Activated naive CD8-positive, alpha-beta T cell treated with anti-CD3 and anti-CD28 coated beads, Interleukin-2, amount 50 U/mL, for 24 hours (primary cell): ENCODE measurements around the gene KCNS1.
"Not testable (repeated sequence)": the region's sequence is repeated elsewhere in the genome, so short reads cannot be mapped to it uniquely, and the experiment has no call there.

Experiments
- ATAC-seq: fragments of 150-1000 bp; cut with Tn5 transposase; one replicate; pipeline ENCODE4 v1.10.0; 2021
- DNase-seq: peaks from one replicate; pipeline ENCODE4 v3.0.0; 2021
- H3K27ac Mint-ChIP-seq: one replicate; pipeline ENCODE4 v1.8.0; 2021; ENCODE audit warnings: mild to moderate bottlenecking, mixed read lengths
- H3K27me3 Mint-ChIP-seq: one replicate; pipeline ENCODE4 v1.8.0; 2021; ENCODE audit warnings: mixed read lengths
- H3K36me3 Mint-ChIP-seq: one replicate; pipeline ENCODE4 v1.8.0; 2021; ENCODE audit warnings: low read depth, mixed read lengths
- H3K4me1 Mint-ChIP-seq: one replicate; pipeline ENCODE4 v1.8.0; 2021; ENCODE audit warnings: mixed read lengths
- H3K4me3 Mint-ChIP-seq: one replicate; pipeline ENCODE4 v1.8.0; 2021; ENCODE audit warnings: mild to moderate bottlenecking, moderate library complexity, mixed read lengths
- H3K9me3 Mint-ChIP-seq: one replicate; pipeline ENCODE4 v1.8.0; 2021; ENCODE audit warnings: mixed read lengths

The KCNS1 gene

DNA sequence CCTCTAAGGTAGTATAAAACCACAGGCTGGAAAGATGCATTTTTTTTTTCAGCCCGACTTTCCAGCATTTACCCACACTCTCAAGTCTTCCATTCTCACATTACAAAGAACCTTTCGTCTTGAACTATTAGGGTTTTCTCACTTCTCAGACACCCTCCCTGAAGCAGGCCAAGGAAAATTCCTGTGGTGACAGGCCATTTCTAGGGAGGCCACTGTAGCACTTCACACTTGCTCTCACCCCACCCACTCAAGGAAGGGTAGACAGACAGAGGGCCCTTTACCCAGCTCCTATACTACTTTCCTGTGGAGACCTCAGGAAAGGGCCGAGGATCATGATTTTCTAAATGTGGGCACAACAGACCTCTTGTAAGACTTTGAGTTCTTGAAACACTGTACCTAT lies 27.7 kb downstream of the KCNS1 start:
- no peaks in the 10 kb centered on the region for H3K27me3 Mint-ChIP-seq
- no peaks in the 10 kb centered on the region for H3K9me3 Mint-ChIP-seq
- DNase-seq (no peak), ATAC-seq (peak; percentile 60)
- peak overlapping the region; percentile 79 for H3K27ac Mint-ChIP-seq
- no peak overlapping the region for H3K4me3 Mint-ChIP-seq
- H3K36me3 Mint-ChIP-seq: peaks cover 69% of the 10 kb centered on the region
- H3K4me1 Mint-ChIP-seq: peaks cover 51% of the 10 kb centered on the region

DNA sequence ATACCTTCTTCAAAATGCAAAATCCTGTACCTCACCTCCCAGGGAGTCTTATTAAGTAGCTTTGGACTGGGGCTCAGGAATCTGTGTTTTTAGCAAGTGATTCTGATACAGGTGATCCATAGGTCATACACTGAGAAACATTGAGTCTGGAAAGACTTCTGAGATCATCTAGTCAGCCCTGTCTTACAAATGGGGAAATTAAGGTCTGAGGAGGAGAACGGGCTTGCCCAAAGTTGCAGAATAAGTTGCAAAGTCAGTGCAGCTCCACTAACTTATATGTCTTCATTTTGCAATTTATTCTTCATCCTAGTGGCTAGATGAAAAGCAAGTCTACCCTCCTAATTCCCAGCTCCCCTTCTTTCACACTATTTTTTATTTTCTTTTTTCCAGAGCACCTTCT lies 28.9 kb downstream of the KCNS1 start:
- H3K27ac Mint-ChIP-seq: peak overlapping the region; percentile 67
- ATAC-seq (no peak), DNase-seq (no peak)
- no peaks in the 10 kb centered on the region for H3K9me3 Mint-ChIP-seq
- H3K36me3 Mint-ChIP-seq: peaks cover 74% of the 10 kb centered on the region
- no peak overlapping the region for H3K4me3 Mint-ChIP-seq
- H3K4me1 Mint-ChIP-seq: peaks cover 57% of the 10 kb centered on the region
- H3K27me3 Mint-ChIP-seq: no peaks in the 10 kb centered on the region

DNA sequence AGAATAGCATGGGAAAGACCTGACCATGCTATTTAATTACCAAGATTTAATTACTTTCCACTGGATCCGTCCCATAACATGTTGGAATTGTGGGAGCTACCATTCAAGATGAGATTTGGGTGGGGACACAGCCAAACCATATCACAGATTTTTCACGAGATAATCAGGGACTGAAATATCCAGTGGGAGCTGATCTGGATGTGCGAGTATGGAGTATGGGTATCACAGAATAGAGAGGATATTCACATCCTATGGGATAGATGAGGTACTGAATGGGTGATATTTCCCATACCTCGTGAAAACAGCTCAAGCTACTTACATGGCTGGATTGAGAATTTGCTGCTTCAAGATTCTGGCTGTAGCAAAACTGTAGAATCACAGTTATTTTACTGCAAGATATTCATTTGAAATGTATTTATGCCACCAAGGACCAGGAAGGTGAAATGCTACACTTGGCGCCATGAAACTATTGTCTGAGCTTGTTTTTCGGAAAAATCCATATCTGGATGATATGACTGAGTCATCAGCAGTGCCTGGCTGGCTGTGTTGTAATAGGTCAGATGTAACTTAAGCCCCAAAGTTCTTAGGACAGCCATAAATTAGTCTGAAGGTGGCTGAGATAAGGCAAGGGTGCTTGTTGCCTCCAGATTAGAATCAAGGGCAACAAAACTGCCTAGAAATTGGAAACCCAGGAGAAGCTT lies 29.8 kb downstream of the KCNS1 start:
- ATAC-seq: no peak
- H3K4me3 Mint-ChIP-seq: no peak overlapping the region
- no peaks in the 10 kb centered on the region for H3K9me3 Mint-ChIP-seq
- peak overlapping the region; percentile 36 for H3K27ac Mint-ChIP-seq
- H3K27me3 Mint-ChIP-seq: no peaks in the 10 kb centered on the region
- peaks cover 65% of the 10 kb centered on the region for H3K4me1 Mint-ChIP-seq
- H3K36me3 Mint-ChIP-seq: peaks cover 73% of the 10 kb centered on the region
- DNase-seq: no peak

DNA sequence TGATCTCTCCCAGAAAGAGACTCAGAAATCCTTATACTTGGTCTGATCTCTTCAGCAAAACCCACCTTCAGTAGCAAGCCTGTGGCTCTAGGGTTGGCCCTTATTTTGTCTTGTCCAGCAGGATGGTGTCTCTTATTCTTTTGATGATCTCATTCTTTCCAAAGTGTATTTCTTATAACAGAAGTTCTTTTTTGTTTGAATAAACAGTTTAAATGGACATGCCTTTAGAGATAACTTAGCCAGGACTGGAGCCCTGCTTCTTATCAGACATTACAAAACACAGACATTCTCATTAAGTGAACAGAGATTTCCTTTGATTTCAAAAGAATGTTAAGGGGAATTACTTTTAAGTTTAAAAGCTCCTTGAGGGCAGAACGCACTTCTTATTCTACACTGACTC lies 31.7 kb downstream of the KCNS1 start:
- peaks cover 68% of the 10 kb centered on the region for H3K36me3 Mint-ChIP-seq
- peaks cover 78% of the 10 kb centered on the region for H3K4me1 Mint-ChIP-seq
- H3K9me3 Mint-ChIP-seq: no peaks in the 10 kb centered on the region
- peak overlapping the region; percentile 37 for H3K27ac Mint-ChIP-seq
- DNase-seq: no peak
- no peaks in the 10 kb centered on the region for H3K27me3 Mint-ChIP-seq
- ATAC-seq: no peak
- no peak overlapping the region for H3K4me3 Mint-ChIP-seq

DNA sequence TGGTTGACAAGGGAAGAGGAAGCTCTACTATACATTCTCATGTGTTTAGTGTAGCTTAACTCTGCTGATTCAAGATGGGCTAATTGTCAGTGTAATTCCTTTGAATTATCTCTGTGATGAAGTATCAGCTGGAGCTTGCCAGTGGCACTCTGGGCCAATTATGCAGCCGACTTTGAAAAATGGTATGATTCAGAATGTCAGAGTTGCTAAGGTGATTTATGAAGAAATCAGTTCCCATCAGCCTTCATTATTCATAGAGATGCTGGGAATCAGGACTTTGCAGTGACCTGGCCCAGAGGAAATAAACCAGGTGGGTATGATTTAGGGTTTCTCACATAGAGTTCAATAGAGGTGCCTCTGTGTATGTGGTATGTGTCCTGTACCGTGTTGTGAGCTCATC lies 33.4 kb downstream of the KCNS1 start:
- Mint-ChIP-seq H3K4me1 (peaks cover 75% of the 10 kb centered on the region), H3K36me3 (peaks cover 64% of the 10 kb centered on the region), H3K27ac (peak overlapping the region; percentile 28), H3K4me3 (no peak overlapping the region), H3K9me3 (no peaks in the 10 kb centered on the region), H3K27me3 (no peaks in the 10 kb centered on the region)
- DNase-seq (no peak), ATAC-seq (no peak)

DNA sequence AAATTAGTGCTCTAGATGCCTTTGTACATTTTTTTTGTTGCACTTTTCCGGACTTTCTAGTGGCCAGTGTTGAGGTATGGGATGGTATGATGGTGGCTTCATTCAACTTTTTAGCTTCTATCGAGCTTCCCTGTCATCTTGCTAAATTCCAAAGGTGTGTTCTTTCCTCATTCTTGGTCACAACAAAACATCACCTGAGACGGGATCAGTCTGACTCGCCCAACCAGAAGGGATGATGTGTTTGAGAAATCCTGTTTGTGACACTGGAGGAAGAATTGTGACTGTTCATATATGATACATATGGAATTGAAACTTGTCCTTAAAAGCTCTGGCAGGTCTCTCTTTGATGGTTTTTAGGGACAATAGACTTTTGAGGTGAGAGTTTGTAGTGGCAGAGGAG lies 33.8 kb downstream of the KCNS1 start:
- Mint-ChIP-seq H3K4me1 (peaks cover 74% of the 10 kb centered on the region), H3K27ac (peak overlapping the region; percentile 28), H3K27me3 (no peaks in the 10 kb centered on the region), H3K36me3 (peaks cover 69% of the 10 kb centered on the region), H3K4me3 (no peak overlapping the region), H3K9me3 (no peaks in the 10 kb centered on the region)
- no peak for ATAC-seq
- no peak for DNase-seq

DNA sequence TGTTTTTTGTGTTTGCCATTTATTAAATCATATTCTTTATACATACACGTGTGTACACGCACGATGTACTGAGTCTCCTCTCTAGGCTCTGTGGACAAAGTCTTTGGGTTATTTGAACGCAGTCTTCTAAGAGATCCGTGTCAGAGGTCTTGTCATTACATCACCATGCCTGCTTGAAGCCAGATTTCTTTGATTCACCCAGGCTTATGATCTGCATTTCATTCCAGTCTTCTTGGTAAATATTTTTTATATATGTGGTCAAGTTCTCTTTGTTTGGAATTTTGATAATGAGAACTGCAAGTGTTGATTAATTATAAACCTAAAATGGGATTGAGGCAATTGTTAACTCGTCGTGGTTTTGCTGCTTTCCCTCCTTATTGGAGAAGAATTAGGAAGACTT lies 34.6 kb downstream of the KCNS1 start:
- H3K9me3 Mint-ChIP-seq: no peaks in the 10 kb centered on the region
- H3K4me1 Mint-ChIP-seq: peaks cover 76% of the 10 kb centered on the region
- H3K4me3 Mint-ChIP-seq: no peak overlapping the region
- H3K27ac Mint-ChIP-seq: no peak overlapping the region
- no peaks in the 10 kb centered on the region for H3K27me3 Mint-ChIP-seq
- no peak for ATAC-seq
- H3K36me3 Mint-ChIP-seq: peaks cover 72% of the 10 kb centered on the region
- DNase-seq: no peak

DNA sequence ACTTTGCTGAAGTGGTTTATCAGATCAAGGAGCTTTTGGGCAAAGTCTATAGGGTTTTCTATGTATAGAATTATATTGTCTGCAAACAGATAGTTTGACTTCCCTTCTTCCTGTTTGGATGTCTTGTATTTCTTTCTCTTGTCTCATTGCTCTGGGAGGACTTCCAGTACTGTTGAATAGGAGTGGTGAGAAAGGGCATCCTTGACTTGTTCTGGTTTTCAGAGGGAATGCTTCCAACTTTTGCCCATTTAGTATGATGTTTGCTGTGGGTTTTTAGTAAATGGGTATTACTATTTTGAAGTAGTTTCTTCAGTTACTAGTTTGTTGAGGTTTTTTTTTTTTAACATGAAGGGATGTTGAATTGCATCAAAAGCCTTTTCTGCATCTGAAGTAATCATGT lies 36.1 kb downstream of the KCNS1 start:
- no peaks in the 10 kb centered on the region for H3K27me3 Mint-ChIP-seq
- H3K36me3 Mint-ChIP-seq: peaks cover 68% of the 10 kb centered on the region
- H3K9me3 Mint-ChIP-seq: no peaks in the 10 kb centered on the region
- H3K4me3 Mint-ChIP-seq: no peak overlapping the region
- DNase-seq (no peak), ATAC-seq (no peak)
- peak overlapping the region; percentile 15 for H3K27ac Mint-ChIP-seq
- H3K4me1 Mint-ChIP-seq: peaks cover 75% of the 10 kb centered on the region

DNA sequence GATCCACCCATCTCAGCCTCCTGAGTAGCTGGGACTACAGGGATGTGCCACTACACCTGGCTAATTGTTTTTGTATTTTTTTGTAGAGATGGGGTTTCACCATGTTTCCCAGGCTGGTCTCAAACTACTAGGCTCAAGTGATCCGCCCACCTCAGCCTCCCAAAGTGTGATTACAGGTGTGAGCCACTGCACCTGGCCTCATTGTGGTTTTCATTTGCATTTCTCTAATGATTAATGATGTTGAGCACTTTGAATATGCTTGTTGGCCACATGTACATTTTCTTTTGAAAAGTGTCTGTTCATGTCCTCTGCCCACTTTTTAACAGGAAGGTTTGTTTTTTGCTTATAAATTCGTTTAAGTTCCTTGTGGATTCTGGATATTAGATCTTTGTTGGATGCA lies 37.8 kb downstream of the KCNS1 start:
- Mint-ChIP-seq H3K36me3 (peaks cover 64% of the 10 kb centered on the region), H3K27ac (peak overlapping the region; percentile 16), H3K4me1 (peaks cover 75% of the 10 kb centered on the region)
- not testable (repeated sequence) for DNase-seq, H3K9me3 Mint-ChIP-seq, H3K4me3 Mint-ChIP-seq, ATAC-seq, H3K27me3 Mint-ChIP-seq

DNA sequence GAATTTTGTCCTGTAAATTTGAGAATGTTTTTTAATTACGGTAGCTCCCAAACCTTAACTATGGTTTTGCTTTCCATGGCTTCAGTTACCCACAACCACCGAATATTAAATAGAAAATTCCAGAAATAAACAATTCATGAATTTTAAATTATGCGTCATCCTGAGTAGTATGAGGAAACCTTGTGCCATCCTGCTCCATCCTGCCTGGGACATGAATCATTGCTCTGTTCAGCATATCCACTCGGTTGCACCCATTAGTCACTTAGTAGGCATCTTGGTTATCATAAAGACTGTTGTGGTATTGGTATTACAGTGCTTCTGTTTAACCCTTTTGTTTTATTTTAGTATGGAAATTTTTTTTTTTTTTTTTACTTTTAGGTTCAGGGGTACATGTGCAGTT lies 39.7 kb downstream of the KCNS1 start:
- no peak for DNase-seq
- H3K27ac Mint-ChIP-seq: peak overlapping the region; percentile 28
- peaks cover 57% of the 10 kb centered on the region for H3K36me3 Mint-ChIP-seq
- no peaks in the 10 kb centered on the region for H3K27me3 Mint-ChIP-seq
- H3K9me3 Mint-ChIP-seq: no peaks in the 10 kb centered on the region
- peaks cover 75% of the 10 kb centered on the region for H3K4me1 Mint-ChIP-seq
- H3K4me3 Mint-ChIP-seq: no peak overlapping the region
- ATAC-seq: peak; percentile 82

DNA sequence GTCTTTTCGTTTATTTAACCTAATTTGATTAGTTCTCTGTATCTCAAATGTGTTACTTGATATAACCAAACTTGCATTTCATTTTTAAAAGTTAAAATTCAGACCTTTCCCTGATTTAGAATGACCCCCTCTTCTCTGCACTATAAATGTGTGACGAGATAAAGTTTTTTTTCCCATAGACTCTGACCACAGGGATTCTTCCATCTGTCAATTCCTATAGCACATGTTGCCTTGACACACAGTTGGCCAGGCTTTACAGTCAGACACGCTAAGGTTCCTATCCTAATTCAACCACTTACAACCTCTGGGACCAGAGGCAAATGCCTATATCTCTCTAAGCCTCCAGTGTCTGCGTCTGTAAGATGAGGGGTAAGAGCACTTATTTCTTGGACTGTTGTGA lies 40.6 kb downstream of the KCNS1 start:
- no peak for DNase-seq
- H3K36me3 Mint-ChIP-seq: peaks cover 62% of the 10 kb centered on the region
- no peak for ATAC-seq
- H3K9me3 Mint-ChIP-seq: no peaks in the 10 kb centered on the region
- peak overlapping the region; percentile 49 for H3K27ac Mint-ChIP-seq
- H3K27me3 Mint-ChIP-seq: no peaks in the 10 kb centered on the region
- H3K4me1 Mint-ChIP-seq: peaks cover 80% of the 10 kb centered on the region
- no peak overlapping the region for H3K4me3 Mint-ChIP-seq

DNA sequence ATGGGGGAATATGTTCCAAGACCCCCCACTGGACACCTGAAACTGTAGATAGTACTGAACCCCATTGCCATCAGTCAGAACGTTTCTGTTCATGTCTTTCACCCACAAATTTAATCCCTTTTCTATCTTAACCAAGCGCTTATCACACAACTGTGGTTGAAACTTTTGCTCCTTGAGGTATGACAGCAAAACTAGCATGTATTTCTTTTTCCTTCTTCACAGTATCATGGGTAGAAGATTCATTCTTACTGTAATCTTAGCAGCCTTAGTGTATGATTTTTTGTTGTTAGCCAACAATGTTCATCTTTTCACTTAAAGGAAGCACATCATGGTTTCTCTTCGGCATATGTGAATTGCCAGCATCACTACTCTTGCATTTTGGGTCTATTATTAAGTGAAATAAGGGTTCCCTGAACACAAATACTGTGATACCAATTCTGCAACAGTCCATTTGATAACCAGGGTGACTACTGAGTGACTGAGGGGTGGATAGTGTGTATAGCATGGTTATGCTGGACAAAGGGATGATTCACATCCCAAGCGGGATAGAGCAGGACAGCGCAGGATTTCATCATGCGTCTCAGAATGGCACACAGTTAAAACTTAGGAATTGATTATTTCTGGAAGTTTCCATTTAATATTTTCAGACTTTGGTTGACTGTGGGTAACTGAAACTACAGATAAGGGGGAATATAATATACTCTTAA lies 41.8 kb downstream of the KCNS1 start:
- Mint-ChIP-seq H3K9me3 (no peaks in the 10 kb centered on the region), H3K4me1 (peaks cover 80% of the 10 kb centered on the region), H3K27me3 (no peaks in the 10 kb centered on the region), H3K4me3 (no peak overlapping the region), H3K27ac (peak overlapping the region; percentile 74), H3K36me3 (peaks cover 62% of the 10 kb centered on the region)
- DNase-seq: no peak
- ATAC-seq: peak; percentile 27

DNA sequence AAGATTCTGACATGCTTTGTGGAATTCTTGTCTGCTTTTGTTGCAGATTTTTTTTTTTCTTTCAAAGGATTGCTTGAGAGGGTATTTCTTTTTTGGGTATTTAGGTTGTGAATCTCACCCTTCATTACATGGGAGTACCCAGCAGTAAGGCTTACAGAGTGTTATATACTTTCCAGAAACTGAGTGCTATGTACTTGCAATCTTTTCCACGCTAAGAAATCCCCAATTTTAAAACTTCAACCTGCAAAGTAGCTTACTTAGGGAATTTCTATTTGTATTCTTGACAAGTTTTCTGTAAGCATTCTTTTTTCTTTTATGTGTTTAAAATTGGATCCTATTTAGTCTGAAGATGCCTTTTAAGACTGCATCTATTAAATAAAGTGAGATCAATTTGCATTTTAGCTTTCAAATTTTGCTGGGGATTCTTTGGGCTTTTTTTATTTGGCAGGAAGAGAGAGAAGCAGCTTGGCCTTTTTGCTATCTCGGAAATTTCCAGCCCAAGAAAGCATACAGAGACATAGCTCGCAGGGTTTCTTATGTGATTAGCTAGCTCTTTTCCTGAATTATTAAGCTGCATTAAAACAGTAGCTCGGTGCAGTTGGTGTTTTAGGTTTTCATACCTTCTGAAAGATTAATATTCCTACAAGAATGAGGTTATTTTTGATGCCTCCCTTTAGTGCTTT lies 42.6 kb downstream of the KCNS1 start:
- peaks cover 67% of the 10 kb centered on the region for H3K36me3 Mint-ChIP-seq
- H3K27ac Mint-ChIP-seq: peak overlapping the region; percentile 74
- no peak overlapping the region for H3K4me3 Mint-ChIP-seq
- no peaks in the 10 kb centered on the region for H3K27me3 Mint-ChIP-seq
- DNase-seq: no peak
- ATAC-seq: no peak
- H3K4me1 Mint-ChIP-seq: peaks cover 82% of the 10 kb centered on the region
- no peaks in the 10 kb centered on the region for H3K9me3 Mint-ChIP-seq

DNA sequence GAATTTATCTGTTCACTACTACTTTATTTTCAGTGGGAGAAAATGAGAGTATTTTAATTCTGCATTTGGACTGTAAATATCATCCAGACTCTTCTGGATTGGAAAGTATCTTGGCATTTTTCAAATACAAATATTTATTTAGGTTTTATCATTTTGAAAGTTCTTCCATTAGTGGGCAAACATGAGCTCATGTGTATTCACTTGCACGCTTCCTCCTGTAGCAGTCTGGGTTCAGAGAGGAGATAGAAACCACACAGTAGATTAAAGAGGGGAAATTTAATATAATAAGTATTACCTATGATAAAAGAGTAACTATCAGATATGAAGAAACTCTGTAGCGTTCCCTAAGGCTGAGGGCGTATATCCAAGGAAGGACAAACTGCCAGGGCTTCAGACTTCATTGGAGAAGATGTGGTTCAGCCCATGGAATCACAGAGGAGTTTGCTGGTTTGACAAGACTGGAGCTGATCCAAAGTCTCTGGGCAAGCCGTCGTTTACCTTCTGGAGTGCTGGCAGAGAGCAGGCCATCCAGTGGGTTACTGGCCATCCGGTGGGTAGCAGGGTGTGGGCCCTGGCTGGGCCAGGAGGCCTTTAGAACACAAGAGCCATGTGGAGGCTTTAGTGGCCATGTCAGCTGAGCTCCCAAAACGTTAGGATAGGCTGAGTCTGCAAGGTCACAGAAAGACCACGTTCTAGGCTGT lies 44.3 kb downstream of the KCNS1 start:
- Mint-ChIP-seq H3K36me3 (peaks cover 67% of the 10 kb centered on the region), H3K27ac (peak overlapping the region; percentile 58), H3K9me3 (no peaks in the 10 kb centered on the region), H3K4me1 (peaks cover 86% of the 10 kb centered on the region), H3K27me3 (no peaks in the 10 kb centered on the region), H3K4me3 (no peak overlapping the region)
- no peak for ATAC-seq
- DNase-seq: no peak
